NCI-H146 (cell line): ENCODE measurements around the gene PKDCC.

Experiments used
- DNase-seq: peaks from one replicate; lab custom pipeline; 2025; lab: John Stamatoyannopoulos, UW

The PKDCC gene, protein sequence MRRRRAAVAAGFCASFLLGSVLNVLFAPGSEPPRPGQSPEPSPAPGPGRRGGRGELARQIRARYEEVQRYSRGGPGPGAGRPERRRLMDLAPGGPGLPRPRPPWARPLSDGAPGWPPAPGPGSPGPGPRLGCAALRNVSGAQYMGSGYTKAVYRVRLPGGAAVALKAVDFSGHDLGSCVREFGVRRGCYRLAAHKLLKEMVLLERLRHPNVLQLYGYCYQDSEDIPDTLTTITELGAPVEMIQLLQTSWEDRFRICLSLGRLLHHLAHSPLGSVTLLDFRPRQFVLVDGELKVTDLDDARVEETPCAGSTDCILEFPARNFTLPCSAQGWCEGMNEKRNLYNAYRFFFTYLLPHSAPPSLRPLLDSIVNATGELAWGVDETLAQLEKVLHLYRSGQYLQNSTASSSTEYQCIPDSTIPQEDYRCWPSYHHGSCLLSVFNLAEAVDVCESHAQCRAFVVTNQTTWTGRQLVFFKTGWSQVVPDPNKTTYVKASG

DNA sequence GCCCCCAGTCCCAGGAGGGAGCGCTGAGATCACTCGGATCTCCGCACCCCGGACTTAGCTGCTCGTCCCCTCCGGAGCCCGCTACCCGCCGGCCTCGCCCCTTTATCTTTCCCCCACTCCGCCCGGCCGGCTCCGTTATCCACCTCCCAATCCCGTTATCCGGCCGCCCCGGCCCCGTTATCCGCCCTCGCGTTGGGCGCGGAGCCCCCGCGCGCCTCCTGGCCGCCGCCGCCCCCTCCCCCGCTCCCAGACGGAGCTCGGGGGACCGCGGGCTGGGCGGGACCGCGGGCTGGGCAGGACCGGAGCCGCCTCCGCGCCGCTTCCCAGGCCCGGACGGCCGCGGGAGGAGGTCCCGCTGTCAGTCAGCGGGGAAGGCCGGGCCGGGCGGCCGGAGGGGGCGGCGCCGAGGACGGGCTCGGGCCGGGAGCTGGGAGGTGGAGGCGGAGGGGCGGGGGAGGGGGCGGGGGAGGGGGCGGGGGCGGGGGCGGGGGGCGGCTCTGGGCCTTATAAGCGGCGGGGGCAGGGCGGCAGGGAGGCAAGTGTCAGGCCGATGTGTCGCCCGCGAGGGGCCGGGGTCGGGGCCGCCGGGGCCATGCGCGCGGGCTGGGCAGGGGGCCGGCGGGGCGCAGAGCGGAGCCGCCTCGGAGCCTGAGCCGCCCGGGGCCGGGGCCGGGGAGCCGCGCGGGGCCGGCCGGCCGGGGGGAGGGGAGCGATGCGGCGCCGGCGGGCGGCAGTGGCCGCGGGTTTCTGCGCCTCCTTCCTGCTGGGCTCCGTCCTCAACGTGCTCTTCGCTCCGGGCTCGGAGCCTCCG is at the start of gene PKDCC:
Gene PKDCC (plus strand): TSS at position 534 of the 811 bp plus-strand sequence. CDS start 179 bp downstream, at position 713.
- peak; percentile 78 for DNase-seq

DNA sequence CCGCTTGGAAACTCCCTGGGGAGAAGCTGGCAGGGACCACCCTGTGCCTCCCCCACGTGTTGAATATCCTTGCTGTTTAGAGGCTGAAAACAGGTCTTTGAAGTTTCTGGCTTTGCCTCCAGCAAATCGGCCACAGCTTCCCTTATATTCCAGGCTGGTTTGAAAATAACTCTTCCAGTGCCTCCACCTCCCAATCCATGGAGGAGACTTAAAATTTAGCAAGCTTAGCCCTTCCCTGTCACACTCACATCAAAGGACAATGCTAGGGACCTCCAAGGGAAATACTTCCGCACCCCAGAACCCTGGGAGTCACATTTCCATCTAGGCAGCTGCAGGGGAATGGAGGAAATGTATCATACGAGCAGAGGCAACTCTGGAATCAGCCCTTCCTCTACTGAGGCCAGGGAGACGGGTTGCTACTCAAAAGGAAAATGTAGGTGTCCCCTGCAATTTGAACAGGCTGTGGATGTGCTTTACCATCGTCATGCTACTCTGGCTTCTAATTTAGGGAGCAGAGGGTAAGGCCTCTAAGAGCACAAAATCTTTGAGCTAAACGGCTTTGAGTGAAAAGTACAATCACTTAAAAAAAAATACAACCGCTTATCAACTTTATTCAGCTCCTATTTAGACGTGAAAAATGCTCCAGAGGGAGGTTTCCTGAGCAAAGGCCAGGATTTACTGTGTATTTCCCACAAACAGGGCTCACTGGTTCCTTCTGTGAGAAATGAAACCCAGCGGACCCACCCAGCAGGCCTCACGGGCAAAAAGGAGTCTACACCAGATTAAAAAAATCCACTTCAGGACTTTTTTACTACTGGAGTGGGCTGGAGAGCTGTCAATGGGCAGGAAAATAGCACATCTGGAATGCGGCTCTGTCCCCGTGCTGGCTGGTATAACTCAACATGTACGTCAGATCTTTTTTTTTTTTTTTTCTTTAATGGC is 49.4 kb upstream of the PKDCC start:
- no peak for DNase-seq

DNA sequence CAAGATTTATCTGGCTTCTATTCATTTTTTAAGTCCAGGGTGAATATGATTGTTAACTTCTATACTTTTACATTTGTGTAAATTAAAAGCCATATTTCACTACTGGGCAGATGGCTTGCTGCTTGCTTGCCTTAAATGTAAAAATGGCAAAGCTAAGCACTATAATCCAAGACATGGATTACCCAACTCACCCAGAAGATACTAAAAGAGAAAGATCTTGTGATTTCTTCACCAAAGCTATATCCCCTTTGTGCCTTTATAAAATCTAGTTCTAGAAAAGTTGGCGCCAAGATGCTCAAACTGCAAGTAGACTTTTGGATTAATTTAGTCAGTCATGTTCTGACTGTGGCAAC is 48.7 kb upstream of the PKDCC start:
- DNase-seq = no peak

DNA sequence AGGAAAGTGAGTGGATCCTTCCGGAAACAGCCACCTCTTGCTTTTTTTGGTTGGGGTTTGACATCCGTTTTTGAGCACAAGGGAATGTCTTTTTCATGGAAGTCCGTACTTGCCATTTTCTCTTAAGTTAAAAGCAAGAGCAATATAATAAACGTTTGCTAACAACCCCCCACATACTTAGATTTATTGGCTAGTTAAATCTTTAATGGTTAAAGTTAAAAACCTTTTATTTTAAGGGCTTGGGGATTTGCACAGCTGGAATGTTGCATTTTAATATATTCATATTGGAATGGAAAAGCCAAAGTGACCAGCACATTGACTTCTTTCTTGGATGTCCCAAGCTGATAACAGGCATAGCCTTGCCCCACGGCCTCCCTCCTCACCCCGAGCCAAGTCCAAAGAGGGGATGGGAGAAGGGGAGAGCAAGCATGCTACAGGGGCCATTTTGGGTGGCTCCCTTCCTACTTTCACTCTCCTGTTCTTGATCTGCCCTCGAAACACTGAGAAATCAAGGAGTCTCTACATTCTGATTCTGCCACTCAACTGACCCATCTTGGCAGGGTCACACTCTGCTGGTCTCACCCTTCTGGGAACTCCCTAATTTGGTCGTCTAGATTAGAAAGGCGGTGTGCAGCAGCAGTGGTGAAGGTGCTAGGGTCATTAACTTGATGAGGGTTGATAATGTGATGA is 48.1 kb upstream of the PKDCC start:
- DNase-seq = no peak

DNA sequence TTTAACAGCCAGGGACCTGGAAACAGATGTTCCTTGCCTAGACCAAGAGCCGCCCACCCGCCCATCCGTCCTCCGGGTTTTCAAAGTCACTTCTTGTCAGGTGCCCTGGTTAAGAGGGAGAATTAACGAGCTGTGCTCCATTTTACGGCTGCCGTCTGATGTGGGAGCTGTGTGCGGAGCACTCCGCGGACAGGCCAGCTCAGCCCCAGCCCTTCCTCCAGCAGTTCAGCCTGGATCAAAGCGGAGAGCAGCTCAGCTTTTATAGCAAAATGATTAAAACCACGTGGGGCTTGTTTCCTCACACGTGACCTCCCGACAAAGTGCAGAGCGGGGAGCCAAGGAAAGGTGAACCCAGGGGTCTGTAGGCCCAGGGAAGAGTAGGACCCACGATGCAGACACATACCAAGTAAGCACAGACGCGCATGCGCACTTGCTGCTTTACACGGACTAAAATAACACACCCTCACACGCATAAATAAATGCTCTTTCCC is 46.1 kb upstream of the PKDCC start:
- DNase-seq = no peak

DNA sequence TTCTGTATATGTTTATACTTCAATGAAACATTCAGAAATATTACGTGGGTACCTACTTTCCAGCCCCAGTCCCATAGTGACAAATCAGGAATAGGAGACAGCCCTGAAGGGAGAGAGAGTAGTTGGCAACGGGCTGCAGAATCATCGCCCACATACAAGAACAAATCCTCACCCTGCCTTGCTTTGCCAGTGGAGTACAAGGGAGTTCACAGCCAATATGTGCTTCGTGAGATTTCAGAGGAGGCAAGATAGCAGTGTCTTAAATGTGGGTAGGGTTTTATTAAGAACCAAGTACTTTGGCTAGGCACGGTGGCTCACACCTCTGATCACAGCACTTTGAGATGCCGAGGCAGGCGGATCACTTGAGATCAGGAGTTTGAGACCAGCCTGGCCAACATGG is 40.3 kb upstream of the PKDCC start:
- DNase-seq = no peak

DNA sequence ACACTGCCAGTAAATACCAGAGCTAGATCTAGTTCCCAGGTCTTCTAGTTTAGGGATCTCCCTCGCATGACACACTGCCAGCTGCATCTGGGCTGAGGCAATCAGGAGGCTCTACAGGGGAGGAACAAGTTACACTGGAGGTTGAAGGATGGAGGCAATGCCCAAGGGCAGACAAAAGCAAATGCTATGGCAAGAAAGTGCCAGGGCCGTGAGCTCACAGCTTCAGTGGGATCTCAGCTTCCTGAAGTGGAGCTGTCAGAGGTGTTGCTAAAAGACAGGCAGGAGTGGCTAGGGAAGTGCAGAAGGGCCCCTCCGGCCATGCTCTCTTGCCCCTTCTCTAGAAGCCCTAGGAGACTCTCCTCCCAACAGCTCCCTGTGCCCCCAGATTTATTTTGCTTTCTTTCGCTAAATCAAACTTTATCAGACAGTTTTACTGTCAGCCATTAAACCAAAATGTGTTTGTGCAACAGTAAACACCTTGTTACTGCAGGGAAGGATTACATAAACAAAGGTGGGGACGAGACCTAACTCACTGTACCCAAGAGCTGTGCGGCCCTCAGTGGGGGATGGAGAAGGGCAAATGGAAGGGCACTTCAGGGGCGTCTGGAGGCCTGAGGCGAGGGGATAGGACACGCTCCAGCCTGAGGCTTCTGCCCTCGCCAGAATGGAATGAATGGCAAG is 39.4 kb upstream of the PKDCC start:
- DNase-seq = no peak

DNA sequence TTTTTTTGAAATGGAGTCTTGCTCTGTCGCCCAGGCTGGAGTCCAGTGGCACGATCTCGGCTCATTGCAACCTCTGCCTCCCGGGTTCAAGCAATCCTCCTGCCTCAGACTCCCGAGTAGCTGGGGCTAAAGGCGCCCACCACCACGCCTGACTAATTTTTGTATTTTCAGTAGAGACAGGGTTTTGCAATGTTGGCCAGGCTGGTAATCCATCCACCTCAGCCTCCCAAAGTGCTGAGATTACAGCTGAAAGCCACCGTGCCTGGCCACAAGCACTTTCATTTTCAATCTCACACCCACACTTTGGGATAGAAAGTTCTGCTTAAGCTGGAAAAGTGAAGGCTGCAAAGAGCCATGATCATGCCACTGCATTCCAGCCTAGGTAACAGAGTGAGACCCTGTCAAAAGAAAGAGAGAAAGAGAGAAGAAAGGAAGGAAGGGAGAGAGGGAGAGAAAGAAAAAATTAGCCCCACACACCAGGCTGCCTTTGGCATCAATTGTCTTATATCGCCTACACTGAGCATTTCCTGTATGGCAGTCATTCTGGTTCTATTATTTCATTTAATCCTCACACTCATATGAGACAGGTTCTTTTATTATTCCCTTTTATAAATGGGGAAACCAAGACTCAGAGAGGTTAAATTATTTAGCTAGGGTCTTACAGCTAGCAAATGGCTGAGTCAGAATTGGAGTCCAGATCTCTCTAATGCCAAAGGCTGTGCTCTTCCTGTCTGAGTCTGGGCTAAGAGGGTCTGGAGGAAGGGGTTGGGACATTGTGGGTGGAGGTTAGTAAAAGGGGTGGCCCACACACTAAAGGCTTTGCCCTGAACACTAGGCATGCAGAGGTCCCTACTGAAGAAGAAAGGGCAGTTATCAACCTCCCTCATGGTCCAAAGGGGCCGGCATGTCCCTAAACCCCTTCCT is 37.9 kb upstream of the PKDCC start:
- DNase-seq = no peak

DNA sequence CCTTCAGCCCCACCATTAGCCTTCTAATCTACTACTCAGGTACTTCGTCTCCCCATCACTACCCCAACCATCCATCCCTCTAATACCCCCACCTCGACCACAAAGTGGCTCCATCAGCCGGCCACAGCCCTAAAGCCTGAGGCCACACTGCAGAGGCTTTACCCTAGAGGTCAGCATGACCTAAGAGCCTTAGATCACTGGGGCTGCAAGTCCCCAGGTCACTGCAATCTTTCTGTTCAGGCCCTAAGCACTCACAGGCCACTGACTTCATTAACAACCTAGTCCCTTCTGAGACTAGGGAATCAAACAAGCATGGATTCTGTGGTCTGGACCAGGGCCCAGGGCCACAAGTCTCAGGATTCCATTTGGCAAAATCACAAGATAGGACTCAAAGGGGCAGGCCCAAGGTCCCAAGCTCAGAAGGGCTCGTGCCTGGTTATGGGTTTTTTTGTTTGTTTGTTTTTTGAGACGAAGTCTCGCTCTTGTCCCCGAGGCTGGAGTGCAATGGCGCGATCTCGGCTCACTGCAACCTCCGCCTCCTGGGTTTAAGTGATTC is 37.0 kb upstream of the PKDCC start:
- DNase-seq = no peak

DNA sequence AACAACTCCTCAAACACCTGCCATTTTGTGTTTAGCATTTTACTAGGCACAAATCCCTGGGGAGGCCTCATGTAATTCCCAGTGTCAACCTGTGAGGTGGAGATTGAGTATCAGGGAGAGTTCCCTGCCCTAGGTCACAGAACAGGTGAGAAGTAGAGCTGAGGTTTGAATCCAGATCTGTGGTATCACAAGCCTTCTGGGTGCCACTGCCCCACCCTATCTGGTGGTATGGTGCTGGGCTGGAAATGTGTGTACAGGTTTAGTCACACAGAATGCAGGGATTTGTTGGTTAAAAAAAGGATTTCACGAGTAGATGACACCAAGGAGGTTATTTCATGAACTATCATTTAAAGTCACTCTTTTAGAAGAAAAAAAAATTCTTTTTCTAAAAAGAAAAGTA is 35.7 kb upstream of the PKDCC start:
- no peak for DNase-seq

DNA sequence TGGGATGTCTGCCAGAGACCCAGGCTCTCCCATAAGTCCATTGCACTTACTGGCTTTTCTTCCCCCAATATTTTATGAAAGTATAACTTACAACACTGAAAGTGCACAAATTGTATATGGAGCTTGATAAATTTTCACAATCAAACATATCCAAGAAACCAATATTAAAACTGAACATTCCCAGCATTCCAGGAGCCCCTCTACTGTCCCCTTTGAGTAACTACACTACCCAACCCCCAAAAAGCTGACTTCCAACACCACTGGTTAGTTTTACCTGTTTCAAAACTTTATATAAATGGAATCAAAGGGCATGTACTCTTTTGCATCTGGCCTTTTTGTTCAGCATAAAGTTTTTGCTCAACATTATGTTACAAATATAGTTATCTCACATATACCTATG is 35.2 kb upstream of the PKDCC start:
- no peak for DNase-seq

DNA sequence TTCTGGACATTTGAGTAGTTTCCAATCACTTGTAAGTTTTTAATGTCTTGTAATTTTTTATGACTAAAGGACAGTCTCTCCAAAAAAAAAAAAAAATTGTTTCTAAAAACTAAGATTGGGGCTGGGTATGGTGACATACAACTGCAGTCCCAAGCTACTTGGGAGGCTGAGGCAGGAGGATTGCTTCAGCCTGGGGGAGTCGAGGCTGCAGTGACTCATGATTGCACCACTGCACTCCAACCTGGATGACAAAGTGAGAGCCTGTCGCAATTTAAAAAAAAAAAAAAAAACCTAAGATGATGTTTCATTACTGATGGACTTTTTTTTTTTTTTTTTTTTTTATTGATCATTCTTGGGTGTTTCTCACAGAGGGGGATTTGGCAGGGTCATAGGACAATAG is 34.4 kb upstream of the PKDCC start:
- DNase-seq = no peak

DNA sequence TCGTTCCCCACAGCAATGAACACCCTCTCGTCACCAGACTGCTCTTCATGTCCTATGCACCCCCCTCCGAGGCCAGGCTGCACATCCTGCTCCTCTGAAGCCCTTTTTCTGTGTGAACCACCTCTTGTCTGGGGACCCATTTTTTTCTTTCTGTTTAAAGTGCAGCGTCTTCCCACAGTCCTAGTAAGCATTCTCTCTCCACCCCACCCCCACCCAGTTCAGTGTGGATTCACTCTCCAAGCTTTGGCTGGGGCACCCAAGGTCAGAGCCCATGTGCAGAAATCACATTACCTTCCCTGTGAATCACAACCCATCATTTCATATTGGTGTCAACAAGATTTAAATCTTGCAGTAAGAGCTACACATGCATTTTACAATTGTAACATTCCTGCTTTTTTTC is 26.4 kb upstream of the PKDCC start:
- DNase-seq = no peak

DNA sequence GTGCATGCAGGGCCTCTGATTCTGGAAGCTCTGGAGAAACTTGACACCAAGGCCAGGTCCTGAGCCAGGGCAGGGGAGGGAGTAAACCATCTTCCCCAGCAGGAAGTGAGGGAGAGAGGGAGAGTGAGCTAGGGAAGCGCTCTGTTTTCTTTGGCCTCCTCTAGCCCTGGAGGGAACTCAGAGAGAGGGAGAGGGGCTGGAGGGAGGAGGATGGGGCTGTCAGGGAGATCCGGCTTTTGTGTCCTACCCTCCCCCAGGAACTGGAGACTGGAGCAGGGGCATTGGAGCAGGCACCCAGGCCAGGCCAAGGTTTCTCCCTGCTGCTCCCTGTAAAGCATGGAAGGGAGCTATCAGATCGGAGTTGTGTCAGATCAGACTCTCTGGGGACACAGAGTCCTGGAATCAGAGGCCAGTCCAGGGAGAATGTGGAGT is 22.7 kb upstream of the PKDCC start:
- DNase-seq = no peak

DNA sequence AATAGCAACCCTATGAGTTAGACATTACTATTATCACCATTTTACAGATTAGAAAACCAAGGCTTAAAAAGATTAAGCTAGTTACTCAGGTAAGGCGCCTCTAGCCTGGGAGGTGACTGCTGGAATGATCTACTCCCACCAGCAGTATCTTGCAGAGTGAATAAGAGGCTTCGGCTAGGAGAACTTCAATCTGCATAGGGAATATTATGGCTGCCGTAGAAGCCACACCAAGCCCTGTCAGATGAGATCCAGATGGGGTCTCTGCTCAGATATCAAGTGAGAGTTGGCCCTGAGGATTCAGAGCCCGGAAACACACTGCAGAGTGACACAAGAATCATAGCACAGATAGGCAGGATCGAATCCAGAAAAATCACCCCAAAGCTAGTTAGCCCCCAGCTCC is 21.5 kb upstream of the PKDCC start:
- no peak for DNase-seq

DNA sequence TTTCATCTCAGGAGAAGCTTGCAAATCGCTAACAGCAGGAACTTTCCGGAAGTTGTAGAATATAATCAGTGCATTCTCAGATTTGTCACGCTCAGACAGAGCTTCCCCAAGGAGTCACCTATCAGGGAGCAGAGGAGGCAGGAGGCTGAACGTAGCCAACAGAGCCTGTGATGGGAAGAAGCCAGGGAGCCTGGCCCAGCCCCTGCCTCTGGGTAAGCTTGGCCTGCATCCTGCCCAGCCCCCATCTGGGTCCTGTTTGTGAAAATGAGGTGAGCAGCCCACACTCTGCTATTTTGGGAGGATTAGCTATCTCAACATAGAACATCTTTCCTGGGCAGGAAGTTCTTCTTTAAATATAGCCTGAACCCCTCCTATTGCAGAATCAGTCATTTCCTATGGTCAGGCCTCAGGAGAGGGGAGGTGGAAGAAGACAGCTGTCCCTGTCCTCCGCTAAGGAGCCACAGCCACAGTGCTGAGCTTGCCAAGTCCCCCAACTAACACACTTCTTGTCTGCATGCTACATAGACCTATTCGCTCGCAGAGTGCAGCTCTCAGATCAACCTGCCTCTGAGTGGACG is 19.2 kb upstream of the PKDCC start:
- DNase-seq = no peak

DNA sequence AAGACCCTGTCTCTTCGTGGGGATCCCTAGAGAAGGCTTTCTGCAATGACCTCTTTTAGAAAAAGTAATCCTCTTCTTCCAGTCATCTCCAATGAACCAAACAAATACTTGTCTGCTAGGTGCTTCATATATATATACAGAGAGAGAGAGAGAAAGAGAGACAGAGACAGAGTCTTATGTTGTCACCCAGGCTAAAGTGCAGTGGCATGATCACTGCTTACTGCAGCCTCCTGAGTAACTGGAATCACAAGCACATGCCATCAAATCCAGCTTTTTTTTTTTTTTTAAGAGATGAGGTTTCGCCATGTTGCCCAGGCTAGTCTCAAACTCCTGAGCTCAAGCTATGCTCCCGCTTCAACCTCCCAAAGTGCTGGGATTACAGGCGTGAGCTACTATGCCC is 18.6 kb upstream of the PKDCC start:
- DNase-seq = no peak

DNA sequence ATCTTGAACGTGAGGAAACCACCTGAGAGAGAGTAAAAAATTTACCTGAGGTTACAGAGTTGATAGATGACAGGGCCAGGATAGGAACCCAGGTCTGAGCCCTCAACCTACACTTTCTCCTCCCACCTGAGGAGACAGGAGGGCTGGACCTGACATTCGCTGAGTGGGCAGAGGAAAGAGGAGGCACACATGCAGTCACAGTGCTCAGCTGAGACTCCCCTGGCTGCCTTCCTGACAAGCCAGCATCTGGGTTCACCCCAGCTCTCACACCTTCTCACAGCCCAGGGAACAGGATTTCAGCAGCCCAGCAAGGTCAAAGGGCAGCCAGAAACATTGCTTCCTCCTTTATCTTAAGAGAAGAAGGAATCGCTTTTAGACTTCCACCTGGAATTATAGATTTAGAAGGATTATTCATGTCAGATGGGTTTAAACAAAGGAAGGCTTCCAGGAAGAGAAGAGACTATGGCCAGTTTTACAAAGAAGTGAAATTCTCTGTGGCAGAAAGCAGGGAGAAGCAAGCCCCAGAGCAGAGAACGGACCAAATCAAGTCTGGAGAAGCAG is 18.1 kb upstream of the PKDCC start:
- DNase-seq = no peak
